Stimulated activated CD4-positive, alpha-beta T cell treated with anti-CD3 and anti-CD28 coated beads, Interleukin-4, amount 100 ng/mL, for 48 hours (primary cell): ENCODE results near the gene SLC19A3.
"Not testable (repeated sequence)": the region's sequence is repeated elsewhere in the genome, so short reads cannot be mapped to it uniquely, and the experiment has no call there.

Source experiments
- DNase-seq, 2 donors: peaks; one replicate each; pipeline ENCODE4 v3.0.0-alpha.2; 2020; ENCODE audit warnings: low read depth in 2 of 2

SLC19A3 gene

DNA sequence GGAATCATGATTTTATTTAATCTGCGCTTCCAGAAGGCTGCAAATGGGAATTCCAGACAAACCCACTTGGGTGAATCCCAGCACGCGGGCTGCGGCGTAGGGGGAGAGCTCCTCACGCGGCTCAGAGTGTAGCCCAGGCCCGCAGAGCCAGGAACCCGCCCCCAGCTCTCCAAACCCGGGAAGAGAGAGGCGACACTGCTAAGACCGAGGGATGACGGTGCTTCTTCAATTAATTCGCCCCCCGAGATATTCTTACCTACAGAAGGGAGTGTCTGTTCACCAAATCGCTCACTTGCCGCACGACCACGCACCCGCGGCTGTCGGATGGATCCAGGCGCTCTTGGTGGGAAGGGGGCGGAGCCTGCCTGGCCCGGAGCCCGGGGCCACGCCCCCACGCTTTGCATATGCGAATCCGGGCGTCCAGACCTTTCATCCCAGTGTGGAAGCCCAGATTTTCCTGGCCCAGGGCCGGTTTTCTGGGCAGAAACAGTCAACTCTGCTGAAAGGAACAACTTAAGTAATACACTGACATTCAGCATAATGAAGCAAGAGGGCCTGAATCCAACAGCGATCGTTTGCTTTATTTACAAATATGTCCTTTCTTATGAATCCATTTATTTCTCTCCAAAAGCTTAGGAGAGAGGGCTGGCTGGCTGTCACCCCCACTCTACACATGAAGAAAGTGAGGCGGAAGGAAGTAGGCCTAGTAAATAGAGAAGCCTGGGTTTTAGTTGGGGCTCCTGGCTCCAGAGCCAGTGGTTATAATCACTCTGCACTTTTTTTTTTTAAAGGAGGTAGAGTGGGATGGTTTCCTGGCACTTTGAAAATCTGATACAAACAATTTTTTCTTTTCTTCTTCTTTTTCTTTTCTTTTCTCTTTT lies at the start of gene SLC19A3:
Gene SLC19A3 (minus strand): TSS at position 342 of the 881 bp plus-strand sequence. CDS start 15,710 bp downstream, outside the sequence.
- peak; percentile 2 to 8 for DNase-seq

DNA sequence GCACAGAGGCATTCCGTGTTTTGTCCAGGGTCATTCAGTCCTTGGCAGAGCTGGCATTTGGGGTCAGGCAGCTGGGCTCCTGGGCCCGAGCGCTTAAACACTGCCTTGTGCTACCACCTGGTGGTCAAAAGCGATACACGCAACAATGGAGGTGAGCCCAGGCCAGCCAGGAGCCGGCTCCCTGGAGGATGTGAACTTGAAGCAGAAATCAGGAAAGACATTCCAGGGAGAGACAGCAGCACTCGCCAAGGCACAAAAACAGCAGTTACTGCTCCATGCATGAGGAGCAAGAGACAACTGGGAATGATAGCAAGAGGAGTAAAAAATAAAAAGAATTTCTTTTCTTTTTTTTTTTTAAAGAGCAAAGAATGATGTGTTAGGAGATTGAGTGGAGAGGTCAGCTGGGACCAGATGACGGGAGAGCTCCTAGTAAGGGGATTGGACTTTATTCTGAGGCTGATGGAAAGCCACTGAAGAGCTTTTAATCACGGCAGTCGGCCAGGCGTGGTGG lies 48.6 kb upstream of the SLC19A3 start:
- DNase-seq, result peak; percentile 51 to 58

DNA sequence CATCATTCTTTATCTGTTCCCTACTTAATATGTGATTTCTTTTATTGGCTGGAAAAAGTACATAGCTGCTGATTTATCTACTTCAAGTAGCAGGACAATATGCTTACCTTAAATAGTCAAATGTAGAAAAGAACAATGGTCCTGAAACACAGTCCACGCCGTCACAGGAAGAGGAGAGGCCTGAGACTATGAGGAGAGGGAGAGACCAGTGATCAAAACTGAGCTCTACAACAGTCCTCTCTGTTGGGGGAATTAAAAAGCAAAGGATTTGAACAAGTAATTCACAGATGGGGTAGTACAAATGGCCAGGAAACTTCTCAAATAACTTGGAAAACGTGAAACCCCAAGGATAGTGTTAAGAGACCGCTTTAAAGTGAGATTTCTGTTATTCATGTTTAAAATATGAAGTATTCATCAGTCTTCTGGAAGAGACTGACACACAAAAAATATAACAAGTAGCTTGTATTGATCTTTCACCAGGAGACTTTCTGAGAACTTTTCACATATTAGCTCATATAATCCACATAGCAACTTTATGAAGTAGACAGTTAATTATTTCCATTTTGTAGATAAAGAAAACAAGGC lies 48.1 kb upstream of the SLC19A3 start:
- DNase-seq, result no peak

DNA sequence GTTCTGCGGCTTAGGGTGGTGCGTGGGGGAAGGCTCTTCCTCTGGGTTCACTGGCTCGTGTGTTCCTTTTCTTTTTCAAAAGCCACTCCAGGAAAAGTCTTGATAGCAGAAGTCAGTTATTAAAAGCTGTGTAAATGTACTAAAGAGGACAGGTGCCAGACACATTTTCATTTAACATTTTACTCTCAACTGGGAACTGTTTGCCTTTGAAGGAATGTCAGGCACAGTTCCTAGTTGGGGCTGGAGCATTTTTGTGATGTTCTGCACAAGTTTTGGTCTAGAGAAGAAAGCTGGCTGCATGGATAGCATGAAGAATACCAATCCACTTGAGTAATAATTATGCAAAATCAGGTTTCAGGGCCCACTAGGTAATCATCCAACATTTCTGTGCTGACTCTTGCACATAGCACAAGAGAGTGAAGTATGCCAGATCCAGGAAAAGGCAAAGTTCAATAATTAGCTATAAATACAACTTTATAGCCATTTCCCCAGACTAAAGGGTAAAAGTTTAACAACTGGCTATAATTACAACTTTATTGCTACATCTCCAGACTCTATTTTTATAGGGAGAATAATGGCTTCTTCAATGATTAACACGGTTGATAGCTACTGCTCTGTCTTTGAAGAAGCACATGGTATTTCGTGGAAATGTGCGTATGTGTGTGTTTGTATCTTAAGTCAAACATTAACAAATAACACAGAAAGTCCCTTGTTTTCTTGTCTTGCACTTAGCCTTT lies 44.1 kb upstream of the SLC19A3 start:
- no peak for DNase-seq

DNA sequence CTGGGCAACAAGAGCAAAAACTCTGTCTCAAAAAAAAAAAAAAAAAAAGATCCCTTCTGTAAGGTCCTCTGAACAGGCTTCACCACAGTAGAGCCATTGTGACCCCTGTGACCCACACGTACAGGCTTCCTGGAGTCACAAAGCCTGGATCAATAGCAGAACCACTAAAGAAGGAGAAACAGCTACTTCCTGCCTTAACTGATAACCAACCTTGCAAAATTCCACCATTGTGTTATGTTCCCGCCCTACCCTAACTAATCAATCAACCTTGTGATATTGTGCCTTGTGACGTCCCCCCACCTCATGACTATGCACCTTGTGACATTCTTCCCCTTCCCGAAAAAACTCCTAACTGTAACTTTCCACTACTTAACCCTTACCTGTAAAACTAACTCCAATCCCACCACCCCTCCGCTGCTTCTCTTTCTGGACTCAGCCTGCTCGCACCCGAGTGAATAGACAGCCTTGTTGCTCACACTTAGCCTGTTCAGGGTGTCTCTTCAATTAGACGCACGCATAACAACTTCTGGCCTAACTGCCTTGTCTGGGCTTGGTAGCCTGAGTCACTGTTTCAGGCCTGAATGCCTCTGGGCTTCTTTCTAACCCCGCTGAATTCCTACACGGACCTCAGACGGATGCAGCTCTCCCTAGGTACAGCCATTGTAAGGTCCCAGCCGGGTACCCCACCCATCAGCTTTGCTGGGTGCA lies 41.7 kb upstream of the SLC19A3 start:
- DNase-seq, result no peak

DNA sequence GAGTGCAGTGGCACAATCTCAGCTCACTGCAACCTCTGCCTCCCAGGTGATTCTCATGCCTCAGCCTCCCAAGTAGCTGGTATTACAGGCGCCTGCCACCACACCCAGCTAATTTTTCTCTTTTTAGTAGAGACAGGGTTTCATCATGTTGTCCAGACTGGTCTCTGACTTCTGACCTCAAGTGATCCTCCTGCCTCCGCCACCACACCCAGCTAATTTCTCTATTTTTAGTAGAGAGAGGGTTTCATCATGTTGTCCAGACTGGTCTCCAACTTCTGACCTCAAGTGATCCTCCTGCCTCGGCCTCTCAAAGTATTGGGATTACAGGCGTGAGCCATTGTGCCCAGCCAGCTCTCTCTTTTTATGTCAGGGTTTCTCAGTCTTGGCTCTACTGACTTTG lies 38.4 kb upstream of the SLC19A3 start:
- DNase-seq, result not testable (repeated sequence)

DNA sequence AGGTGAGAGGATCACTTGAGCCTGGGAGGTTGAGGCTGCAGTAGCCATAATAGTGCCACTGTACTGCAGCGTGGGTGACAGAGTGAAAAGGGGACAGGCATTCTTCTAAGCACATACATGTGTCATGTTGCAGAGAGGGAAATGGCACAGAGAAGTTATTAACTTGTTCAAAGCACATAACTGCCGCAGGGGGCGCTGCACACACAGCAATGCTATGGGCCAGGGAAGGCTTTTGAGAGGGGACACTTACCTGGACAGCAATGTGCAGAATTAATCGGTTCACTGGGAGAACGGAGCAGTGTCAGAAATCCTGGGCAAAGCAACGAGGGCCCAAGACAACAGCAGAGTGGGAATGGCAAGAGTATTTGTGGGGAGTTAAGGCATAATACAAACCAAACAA lies 30.3 kb upstream of the SLC19A3 start:
- DNase-seq, result no peak

DNA sequence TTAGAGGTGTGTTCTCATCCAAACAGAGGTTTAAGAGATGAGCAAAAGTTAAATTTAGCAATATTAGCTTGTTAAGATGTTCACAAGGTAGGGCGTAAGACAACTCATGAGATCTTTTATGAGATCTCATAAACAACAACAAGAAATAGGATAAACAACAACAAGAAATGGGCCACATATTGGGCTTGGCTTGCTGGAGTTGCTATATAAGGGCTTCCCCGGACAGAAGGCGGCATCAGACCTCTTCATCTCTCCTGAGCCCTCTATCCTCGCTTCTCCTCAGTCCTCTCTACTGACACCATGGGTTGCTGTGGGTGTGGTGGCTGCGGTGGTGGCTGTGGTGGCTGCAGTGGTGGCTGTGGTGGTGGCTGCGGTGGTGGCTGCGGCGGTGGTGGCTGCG lies 27.8 kb upstream of the SLC19A3 start, which contains the start of gene SCYGR8:
Gene SCYGR8 (plus strand): TSS at position 301 of the 400 bp plus-strand sequence. CDS start 0 bp downstream, at position 301.
- no peak for DNase-seq

DNA sequence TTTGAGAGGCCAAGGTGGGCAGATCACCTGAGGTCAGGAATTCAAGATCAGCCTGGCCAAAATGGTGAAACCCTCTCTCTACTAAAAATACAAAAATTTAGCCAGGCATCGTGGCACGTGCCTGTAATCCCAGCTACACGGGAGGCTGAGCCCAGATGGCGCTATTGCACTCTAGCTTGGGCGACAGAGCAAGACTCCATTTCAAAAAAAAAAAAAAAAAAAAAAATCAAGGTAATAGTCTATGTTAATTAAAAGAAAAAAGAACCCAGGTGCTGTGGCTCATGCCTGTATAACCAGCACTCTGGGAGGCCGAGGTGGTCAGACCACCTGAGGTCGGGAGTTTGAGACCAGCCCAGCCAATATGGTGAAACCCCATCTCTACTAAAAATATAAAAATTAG lies 22.9 kb upstream of the SLC19A3 start:
- not testable (repeated sequence) for DNase-seq

DNA sequence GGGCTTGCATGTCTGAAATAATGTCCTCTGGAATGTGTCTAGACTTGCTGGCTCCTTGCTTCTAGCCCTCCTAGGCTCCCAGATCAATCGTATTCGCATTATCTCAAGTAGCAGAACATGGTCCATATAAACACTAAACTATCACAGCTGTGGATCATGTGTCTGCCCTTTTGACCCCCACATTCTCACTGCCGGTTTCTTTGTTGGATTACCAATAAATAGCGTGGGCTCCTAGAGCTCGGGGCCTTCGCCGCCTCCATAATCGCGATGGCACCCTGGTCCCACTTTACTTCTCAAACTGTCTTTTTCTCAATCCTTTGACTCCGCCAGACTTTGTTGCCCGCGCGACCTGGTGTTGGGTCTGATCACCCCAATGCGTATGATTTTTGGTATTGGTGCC lies 21.5 kb upstream of the SLC19A3 start:
- no peak for DNase-seq

DNA sequence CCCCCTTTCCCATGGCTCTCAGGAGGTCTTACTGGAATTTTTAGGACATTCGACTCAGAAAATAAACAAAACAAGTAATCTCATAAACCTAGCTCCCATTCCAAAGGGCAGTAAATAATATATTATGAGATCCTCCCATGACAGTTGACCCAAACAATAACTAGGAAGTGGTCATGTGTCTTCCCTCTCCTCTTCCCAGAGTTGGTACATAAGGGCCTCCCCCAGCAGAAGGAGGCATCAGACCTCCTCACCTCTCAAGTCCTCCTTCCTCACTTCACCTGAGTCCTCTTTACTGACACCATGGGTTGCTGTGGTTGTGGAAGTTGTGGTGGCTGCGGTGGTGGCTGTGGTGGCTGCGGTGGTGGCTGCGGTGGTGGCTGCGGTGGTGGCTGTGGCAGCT lies 10.2 kb upstream of the SLC19A3 start, which contains the start of gene SCYGR7:
Gene SCYGR7 (plus strand): TSS at position 301 of the 400 bp plus-strand sequence. CDS start 0 bp downstream, at position 301.
- no peak for DNase-seq

DNA sequence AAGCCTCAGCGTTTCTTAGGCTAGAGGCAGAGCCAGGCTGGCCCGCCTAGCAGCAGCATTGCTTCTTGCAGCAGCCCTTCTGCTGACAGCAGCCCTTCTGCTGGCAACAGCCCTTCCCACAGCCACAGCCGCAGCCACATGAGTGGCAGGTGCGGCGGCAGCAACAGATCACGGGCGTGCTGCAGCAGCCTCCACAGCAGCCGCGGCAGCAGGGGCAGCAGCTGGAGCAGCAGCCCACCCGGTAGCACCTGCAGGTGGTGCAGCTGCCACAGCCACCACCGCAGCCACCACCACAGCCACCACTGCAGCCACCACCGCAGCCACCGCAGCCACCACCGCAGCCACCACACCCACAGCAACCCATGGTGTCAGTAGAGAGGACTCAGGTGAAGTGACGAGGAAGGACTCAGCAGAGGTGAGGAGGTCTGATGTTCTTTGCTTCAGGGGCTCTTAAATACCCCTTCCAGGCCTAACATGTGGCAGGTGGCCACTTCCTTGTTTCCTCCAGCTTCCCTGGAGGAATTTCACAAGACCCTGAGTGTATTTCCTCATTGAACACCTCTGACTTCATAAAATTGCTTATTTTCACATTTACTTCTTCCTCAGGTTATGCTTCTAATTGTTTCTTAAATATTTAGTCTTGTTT lies 6.7 kb upstream of the SLC19A3 start, which contains the start of gene SCYGR6:
Gene SCYGR6 (minus strand): TSS at position 364 of the 646 bp plus-strand sequence. CDS start 0 bp downstream, at position 364.
- no peak for DNase-seq

DNA sequence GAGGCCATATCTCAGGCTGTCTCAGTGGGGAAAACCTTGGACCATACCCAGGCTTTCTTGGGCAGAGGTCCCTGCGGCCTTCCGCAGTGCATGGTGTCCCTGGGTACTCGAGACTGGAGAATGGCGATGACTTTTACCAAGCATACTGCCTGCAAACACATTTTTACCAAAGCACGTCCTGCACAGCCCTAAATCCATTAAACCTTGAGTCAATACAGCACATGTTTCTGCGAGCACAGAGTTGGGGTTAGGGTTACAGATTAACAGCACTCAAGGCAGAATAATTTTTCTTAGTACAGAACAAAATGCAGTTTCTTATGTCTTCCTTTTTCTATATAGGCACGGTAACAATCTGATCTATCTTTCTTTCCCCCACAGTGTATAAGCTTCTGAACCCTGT lies 5.0 kb upstream of the SLC19A3 start:
- DNase-seq, result not testable (repeated sequence)

DNA sequence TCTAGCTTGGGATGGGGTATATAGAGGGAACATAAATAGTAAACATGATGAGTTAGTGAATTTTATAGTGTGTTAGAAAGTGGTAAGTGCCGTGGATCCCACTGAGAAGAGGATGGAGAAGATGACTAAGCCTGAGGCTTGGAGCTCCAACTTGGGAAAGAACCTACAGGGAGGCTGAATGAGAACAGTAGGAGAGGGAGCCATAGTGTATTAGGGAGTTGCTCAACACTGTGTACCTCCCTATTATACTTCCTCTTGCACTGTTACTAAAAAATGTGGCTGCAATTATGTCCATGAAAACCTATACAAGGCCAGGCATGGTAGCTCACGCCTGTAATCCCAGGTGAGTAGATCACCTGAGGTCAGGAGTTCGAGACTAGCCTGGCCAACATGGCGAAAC lies 2.9 kb upstream of the SLC19A3 start:
- DNase-seq, result no peak

DNA sequence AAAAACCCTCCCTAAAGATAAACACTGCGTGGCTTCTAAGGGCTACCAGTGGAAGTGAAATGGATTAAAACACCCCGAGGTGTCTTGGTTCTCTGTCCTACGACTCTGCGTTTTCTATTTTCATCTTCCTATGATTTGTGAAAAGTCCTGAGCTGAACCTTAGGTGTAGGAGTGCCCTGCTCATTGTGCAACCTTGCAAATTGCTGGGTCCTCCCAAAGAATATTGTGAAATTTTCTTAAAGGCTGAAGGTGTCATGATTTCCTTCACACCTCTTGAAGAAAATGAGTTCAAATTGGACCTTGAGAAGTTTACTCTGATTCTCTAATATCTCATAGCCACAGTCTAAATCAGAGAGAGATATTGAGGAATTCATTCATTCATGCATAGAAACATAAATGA lies 1.8 kb upstream of the SLC19A3 start:
- no peak for DNase-seq

DNA sequence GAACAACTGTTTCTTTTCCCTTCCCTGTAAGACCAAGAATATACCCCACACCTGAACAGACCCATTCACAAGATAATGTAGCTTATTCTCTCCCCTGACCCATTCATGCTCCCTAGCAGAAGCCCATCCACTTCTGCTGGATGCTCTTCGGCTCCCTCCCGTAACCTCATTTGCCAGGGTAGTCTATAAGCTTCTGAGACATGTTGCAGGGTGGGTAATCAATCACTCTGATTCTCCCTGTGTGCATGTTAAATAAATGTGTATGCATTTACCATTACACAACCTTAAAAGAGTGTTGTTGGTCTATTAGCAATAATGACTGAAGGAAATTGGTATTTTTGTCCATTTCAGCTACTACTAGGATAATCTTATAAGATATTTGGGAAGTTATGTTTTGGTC lies 1.3 kb downstream of the SLC19A3 start:
- no peak for DNase-seq

DNA sequence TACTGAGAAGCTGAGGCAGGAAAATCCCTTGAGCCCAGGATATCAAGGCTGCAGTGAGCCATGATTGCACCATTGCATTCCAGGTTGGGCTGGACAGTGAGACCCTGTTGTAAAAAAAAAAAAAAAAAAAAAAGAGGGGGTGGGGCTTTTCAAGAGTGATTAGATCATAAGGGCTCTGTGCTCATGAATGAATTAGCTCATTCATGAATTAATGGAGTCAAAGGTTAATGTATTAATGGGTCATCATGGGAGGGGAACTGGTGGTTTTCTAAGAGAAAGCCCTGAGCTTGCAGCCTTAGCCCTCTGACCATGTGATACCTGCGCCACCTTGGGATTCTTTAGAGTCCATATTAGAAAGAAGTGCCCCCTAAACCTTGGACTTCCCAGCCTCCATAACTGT lies 4.5 kb downstream of the SLC19A3 start:
- no peak for DNase-seq

DNA sequence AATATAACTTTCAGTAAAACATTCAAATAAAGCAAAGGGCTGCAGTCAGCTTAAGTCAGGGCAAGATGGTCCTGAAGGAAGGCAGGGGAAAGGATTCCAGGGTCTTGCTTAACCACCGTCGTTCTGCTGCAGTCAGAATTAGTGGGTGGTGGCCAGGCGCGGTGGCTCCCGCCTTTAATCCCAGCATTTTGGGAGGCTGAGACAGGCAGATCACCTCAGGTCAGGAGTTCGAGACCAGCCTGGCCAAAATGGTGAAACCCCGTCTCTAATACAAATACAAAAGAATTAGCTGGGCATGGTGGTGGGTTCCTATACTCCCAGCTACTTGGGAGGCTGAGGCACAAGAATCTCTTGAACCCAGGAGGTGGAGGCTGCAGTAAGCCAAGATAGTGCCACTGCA lies 6.8 kb downstream of the SLC19A3 start:
- no peak for DNase-seq

DNA sequence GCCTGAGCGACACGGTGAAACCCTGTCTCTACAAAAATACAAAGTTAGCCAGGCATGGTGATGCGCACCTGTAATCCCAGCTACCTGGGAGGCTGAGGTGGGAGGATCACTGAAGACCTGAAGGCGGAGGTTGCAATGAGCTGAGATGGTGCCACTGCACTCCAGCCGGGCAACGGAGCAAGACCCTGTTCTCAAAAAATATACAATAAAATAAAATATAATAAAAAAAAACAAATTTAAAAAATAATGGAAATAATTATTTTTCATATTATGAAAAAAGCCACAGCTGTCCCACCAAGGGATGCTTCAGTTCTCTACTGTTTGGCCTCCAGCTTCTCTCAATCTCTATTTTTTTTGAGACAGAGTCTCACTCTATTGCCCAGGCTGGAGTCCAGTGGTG lies 10.4 kb downstream of the SLC19A3 start:
- no peak for DNase-seq

DNA sequence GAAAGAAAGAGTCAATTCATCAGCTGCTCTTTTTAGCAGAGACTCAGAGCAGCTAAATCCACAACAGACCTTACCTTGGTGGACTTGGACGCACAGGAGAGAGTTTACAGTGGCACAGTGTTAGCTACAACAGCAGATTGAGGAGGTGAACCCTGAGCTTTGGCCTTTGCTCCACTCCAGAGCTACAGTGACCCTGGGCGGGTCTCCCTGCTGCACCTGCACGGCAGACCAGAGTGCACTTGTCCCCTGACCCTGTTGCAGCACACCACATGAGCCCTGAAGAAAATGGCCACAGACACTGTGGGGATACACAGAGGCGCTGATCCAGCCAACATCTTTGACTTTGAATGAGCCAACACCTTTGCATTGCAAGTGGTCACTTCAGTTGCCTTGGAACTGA lies 11.0 kb downstream of the SLC19A3 start:
- no peak for DNase-seq

DNA sequence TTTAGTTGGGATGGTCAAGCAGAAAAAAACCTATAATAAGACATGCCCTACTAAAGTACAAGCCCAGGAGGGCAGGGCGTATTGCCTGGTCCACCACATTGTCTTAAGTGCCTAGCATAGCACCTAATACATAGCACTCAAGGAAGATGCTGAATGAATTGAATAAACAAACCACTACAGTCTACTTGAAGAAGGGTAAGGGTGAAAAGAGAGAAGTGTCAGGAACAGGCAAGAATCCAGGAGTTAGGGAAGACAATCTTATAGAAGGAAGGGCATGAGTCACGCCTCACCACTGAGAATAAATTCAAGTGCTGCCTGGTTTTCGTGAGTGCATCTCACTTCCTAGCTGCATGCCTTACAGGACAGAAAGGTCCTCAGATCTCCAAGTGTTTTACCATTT lies 13.9 kb downstream of the SLC19A3 start:
- DNase-seq, result no peak
